Tibial nerve (tissue), 4 donors: ENCODE data around the gene HMCN1. TPM values are rescaled to one million over a fixed set of nuclear protein-coding genes. Genes with fewer than 3 reads are reported as not detected.

Source experiments
- DNase-seq, 2 donors: peaks; one replicate each; pipeline ENCODE4 v3.0.0-alpha.2; 2019; ENCODE audit warnings: low spot score in 2 of 2
- H3K27ac ChIP-seq, 4 donors: fragments of 200-600 bp; sonication (generic) in 3 of 4; one replicate each; pipeline ENCODE4 v1.5.1; 2017 to 2019; ENCODE audit warnings: mild to moderate bottlenecking in 1 of 4
- H3K27me3 ChIP-seq, 2 donors: fragments of 200-600 bp; sonication (generic) in 1 of 2; one replicate each; pipeline versions ENCODE4 v1.5.1 to v1.6.0; 2017 to 2019
- H3K36me3 ChIP-seq, 3 donors: fragments of 200-600 bp; sonication (generic); one replicate each; pipeline ENCODE4 v1.5.1; 2018 to 2019
- H3K4me1 ChIP-seq, 4 donors: fragments of 200-600 bp; sonication (generic) in 3 of 4; one replicate each; pipeline ENCODE4 v1.5.1; 2017 to 2019
- H3K4me3 ChIP-seq, 4 donors: fragments of 200-600 bp; sonication (generic) in 3 of 4; one replicate each; pipeline ENCODE4 v1.5.1; 2017 to 2019; ENCODE audit warnings: mild to moderate bottlenecking in 1 of 4, moderate library complexity in 1 of 4
- H3K9me3 ChIP-seq, 4 donors: fragments of 200-600 bp; sonication (generic) in 3 of 4; one replicate each; pipeline ENCODE4 v1.5.1; 2017 to 2019
- EP300 ChIP-seq, 2 donors: sonication (generic); formaldehyde crosslinking; IDR thresholded peaks; one replicate each; pipeline ENCODE4 v1.6.1; 2017; ENCODE audit warnings: antibody characterized with exemption in 2 of 2, mild to moderate bottlenecking in 1 of 2
- POLR2A ChIP-seq, 2 donors: fragments of 450-650 bp; IDR thresholded peaks; one replicate each; pipeline ENCODE4 v1.6.1; 2017; ENCODE audit warnings: antibody characterized with exemption in 2 of 2, mild to moderate bottlenecking in 2 of 2, moderate library complexity in 2 of 2
- WGBS, 2 donors: methylation state at CpG; one replicate each; pipeline ENCODE4 v1.1.5; 2018; 5-methylcytosine and 5-hydroxymethylcytosine counted together
- total RNA-seq, 4 donors: library from RNA; depleted of rRNA; stranded (reverse); fragments of >200 nt; gene quantifications; one replicate each; pipeline ENCODE4 v1.1.0, GENCODE V29; 2016
- TF ChIP-seq, protein P1 (sequence below), 5 experiments: fragments of 200-600 bp in 3 of 5; fragments of 450-650 bp in 2 of 5; sonication (generic) in 3 of 5; IDR thresholded peaks; one replicate each; pipeline ENCODE4 v1.5.1; 2016 to 2019; ENCODE audit warnings: antibody characterized with exemption in 5 of 5, mild to moderate bottlenecking in 3 of 5, moderate library complexity in 2 of 5

HMCN1 gene
- total RNA-seq, 4 donors from 2014 or later: 2.1 to 13.3 (median 3.9) TPM

DNA sequence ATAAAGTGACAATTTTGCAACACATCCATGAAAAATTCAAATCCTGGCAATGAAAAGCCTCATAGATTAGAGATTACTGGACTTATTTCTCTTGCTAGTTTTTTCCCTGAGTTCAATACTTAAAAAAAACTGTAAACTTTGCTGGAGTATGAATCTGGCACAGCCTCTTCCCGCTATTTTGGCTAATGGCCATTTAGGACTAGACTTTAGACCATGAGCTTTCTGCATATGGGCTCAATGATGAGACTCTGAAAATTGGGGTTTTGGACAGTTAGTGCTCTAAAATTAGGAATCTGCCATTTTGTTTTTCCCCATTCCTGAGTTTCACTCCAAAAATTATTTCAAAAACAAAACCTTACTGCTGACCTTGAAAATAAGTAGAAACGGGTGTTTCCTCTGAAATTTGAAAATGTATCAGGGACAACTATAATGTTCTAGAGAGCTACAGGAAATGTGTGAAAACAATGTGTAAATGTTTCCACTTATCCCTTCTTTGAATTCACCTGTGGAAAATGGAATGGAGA lies 137.5 kb downstream of the HMCN1 start:
- no peak overlapping the region for H3K27ac ChIP-seq
- no peaks in the 10 kb centered on the region for H3K4me1 ChIP-seq
- H3K27me3 ChIP-seq: no peaks in the 10 kb centered on the region
- H3K36me3 ChIP-seq: no peaks in the 10 kb centered on the region
- 67 to 76% methylated on average over 2 of the region's 2 CpGs for WGBS, 2 donors
- H3K4me3 ChIP-seq: no peak overlapping the region
- TF ChIP-seq EP300 (IDR thresholded peaks at IDR 0.05) (no peak), POLR2A (IDR thresholded peaks at IDR 0.05) (no peak)
- TF ChIP-seq, protein P1, sequence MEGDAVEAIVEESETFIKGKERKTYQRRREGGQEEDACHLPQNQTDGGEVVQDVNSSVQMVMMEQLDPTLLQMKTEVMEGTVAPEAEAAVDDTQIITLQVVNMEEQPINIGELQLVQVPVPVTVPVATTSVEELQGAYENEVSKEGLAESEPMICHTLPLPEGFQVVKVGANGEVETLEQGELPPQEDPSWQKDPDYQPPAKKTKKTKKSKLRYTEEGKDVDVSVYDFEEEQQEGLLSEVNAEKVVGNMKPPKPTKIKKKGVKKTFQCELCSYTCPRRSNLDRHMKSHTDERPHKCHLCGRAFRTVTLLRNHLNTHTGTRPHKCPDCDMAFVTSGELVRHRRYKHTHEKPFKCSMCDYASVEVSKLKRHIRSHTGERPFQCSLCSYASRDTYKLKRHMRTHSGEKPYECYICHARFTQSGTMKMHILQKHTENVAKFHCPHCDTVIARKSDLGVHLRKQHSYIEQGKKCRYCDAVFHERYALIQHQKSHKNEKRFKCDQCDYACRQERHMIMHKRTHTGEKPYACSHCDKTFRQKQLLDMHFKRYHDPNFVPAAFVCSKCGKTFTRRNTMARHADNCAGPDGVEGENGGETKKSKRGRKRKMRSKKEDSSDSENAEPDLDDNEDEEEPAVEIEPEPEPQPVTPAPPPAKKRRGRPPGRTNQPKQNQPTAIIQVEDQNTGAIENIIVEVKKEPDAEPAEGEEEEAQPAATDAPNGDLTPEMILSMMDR (IDR thresholded peaks at IDR 0.05): no peak
- H3K9me3 ChIP-seq: no peaks in the 10 kb centered on the region
- DNase-seq: no peak

DNA sequence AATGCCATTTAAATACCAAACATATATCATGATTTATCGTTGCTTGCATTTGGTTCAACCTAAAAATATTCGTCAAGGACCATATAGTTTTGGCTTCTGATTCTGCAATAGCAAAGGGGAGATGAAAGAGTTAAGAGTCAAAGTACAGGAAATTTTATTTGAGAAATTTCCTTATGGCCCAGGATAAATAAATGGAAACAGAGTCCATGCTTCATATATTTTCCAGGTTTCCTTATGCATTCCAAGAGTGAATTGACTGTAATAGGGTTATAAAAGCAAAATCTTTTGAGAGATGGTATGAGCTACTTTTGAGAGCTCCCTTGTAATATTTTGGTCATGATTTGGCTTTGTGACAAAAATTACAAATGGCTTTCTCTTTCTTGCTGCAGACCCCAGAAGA lies 140.1 kb downstream of the HMCN1 start:
- H3K4me1 ChIP-seq: no peaks in the 10 kb centered on the region
- no peaks in the 10 kb centered on the region for H3K9me3 ChIP-seq
- DNase-seq: no peak
- no peak for TF ChIP-seq EP300 (IDR thresholded peaks at IDR 0.05)
- TF ChIP-seq, protein P1 (IDR thresholded peaks at IDR 0.05): no peak
- no peak for TF ChIP-seq POLR2A (IDR thresholded peaks at IDR 0.05)
- no peak overlapping the region for H3K27ac ChIP-seq
- 76 to 87% methylated on average over 2 of the region's 2 CpGs for WGBS, 2 donors
- no peak overlapping the region for H3K4me3 ChIP-seq
- H3K27me3 ChIP-seq: no peaks in the 10 kb centered on the region
- no peaks in the 10 kb centered on the region for H3K36me3 ChIP-seq

- Histone ChIP-seq H3K4me3 (no peak overlapping the region), H3K27ac (no peak overlapping the region), H3K36me3 (no peaks in the 10 kb centered on the region), H3K27me3 (no peaks in the 10 kb centered on the region), H3K4me1 (no peaks in the 10 kb centered on the region), H3K9me3 (peaks cover 0 to 7% (median 0%) of the 10 kb centered on the region in 4 donors)
- TF ChIP-seq EP300 (IDR thresholded peaks at IDR 0.05) (no peak), POLR2A (IDR thresholded peaks at IDR 0.05) (no peak)
- TF ChIP-seq, protein P1 (IDR thresholded peaks at IDR 0.05): no peak
- DNase-seq: no peak
Observed at GRCh38 chr1:185880330-185880729, 146.1 kb downstream of the HMCN1 start.

GRCh38 chr1:185880779-185881333 lies 146.7 kb downstream of the HMCN1 start:
- Histone ChIP-seq H3K9me3 (peaks cover 0 to 7% (median 0%) of the 10 kb centered on the region in 4 donors), H3K36me3 (no peaks in the 10 kb centered on the region), H3K4me3 (no peak overlapping the region), H3K27me3 (no peaks in the 10 kb centered on the region), H3K27ac (no peak overlapping the region), H3K4me1 (no peaks in the 10 kb centered on the region)
- TF ChIP-seq, protein P1 (IDR thresholded peaks at IDR 0.05): no peak
- WGBS, 2 donors: 92 to 95% methylated on average over 7 of the region's 7 CpGs
- DNase-seq: no peak

DNA sequence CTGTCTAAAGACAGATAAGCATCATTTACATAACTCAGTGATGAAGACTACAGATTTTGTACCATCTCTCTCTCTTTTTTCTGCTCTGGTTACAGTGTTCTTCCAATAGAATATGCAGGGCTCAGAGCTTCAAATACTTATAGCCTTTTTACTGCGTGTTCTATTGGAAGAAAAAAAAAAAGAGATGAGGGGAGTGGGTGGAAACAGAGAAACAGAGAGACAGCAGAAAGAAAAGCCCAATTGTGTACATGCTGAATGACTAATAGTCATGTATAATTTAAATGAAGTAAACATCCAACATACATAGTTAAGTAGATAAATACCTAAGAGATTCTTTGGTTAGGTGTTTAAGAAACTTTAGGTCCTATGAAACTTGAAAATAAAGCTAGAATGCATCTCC lies 151.9 kb downstream of the HMCN1 start:
- Histone ChIP-seq H3K27me3 (no peaks in the 10 kb centered on the region), H3K4me3 (no peak overlapping the region), H3K9me3 (peaks cover 0 to 4% (median 0%) of the 10 kb centered on the region in 4 donors), H3K36me3 (no peaks in the 10 kb centered on the region), H3K4me1 (no peaks in the 10 kb centered on the region), H3K27ac (no peak overlapping the region)
- TF ChIP-seq POLR2A (IDR thresholded peaks at IDR 0.05) (no peak), EP300 (IDR thresholded peaks at IDR 0.05) (no peak)
- TF ChIP-seq, protein P1 (IDR thresholded peaks at IDR 0.05): no peak
- WGBS, 2 donors: 26 to 33% methylated on average over 1 of the region's 1 CpG
- no peak for DNase-seq
